HCT116 (cell line): ENCODE results near the gene UBE3B. TPM values are rescaled to one million over a fixed set of nuclear protein-coding genes. Genes with fewer than 3 reads are reported as not detected.

ENCODE experiments used
- ATAC-seq: fragments of 200-7000 bp; cut with Tn5 transposase; 2 replicates; pipeline ENCODE4 v1.9.1; 2020; ENCODE audit warnings: mild to moderate bottlenecking, moderate library complexity
- BruUV-seq: library from RNA; stranded (reverse); fragments of 400-500 nt; replicated peaks from 2 replicates; lab custom pipeline; 2021; lab: Mats Ljungman, UMichigan
- CTCF ChIA-PET: fragments of 300-600 bp; sonication (Branson Sonifier 250); formaldehyde crosslinking; loops from one replicate; lab custom pipeline; 2021; ENCODE audit warnings: antibody characterized with exemption; lab: Charles Lee
- POLR2A ChIA-PET: fragments of 300-600, 350-600 bp; sonication (Branson Sonifier 250); formaldehyde crosslinking; loops from one replicate; lab custom pipeline; 2021; ENCODE audit warnings: antibody characterized with exemption; lab: Charles Lee
- RAD21 ChIA-PET, 2 experiments: fragments of 300-600 bp; sonication (Branson Sonifier 250); formaldehyde crosslinking; loops; one replicate each; lab custom pipeline; 2023; ENCODE audit warnings: low total read pairs in 2 of 2; ENCODE audit not compliant: uncharacterized antibody in 2 of 2, unreplicated experiment in 2 of 2, low non-redundant PET in 1 of 2; lab: Charles Lee
- DNase-seq: peaks from one replicate; pipeline ENCODE4 v3.0.0-alpha.2; 2010; ENCODE audit warnings: low read depth, low spot score
- H2AFZ ChIP-seq: fragments of 200-600 bp; shearing (Covaris generic), sonication (generic); 2 replicates; pipeline ENCODE4 v1.6.1; 2017; ENCODE audit warnings: low read depth, mixed run types, mixed read lengths, antibody characterized with exemption, low read length; ENCODE audit not compliant: poor library complexity, severe bottlenecking
- H3K27ac ChIP-seq: 2 replicates; pipeline ENCODE4 v1.5.1; 2012; ENCODE audit warnings: low read depth, low read length
- H3K27me3 ChIP-seq: fragments of 200-600 bp; sonication (generic); 2 replicates; pipeline ENCODE4 v1.6.1; 2016; ENCODE audit warnings: mixed run types, low read length, mixed read lengths; ENCODE audit not compliant: insufficient read depth
- H3K36me3 ChIP-seq, 2 experiments: fragments of 200-500 bp in 1 of 2; fragments of 200-600 bp in 1 of 2; sonication (Bioruptor generic) in 1 of 2; sonication (generic) in 1 of 2; 2 replicates each; pipeline versions ENCODE4 v1.5.1 to v1.6.1; 2014 to 2016; ENCODE audit warnings: low read length in 2 of 2, inconsistent platforms in 1 of 2, mixed read lengths in 1 of 2, mixed run types in 1 of 2; ENCODE audit not compliant: insufficient read depth in 2 of 2, control insufficient read depth in 1 of 2
- H3K4me1 ChIP-seq, 2 experiments: fragments of 200-600 bp in 1 of 2; sonication (generic) in 1 of 2; 2 replicates each; pipeline versions ENCODE4 v1.5.1 to v1.6.1; 2012 to 2017; ENCODE audit warnings: low read length in 2 of 2, inconsistent platforms in 1 of 2, mild to moderate bottlenecking in 1 of 2, mixed read lengths in 1 of 2, mixed run types in 1 of 2, moderate library complexity in 1 of 2; ENCODE audit not compliant: insufficient read depth in 2 of 2, control insufficient read depth in 1 of 2
- H3K4me2 ChIP-seq: fragments of 200-600 bp; sonication (generic); 2 replicates; pipeline ENCODE4 v1.6.1; 2017; ENCODE audit warnings: mixed run types, low read length, mixed read lengths
- H3K4me3 ChIP-seq, 2 experiments: fragments of 200-600 bp in 1 of 2; sonication (generic) in 1 of 2; replicated peaks in 1 of 2; 2 replicates each; pipeline ENCODE4 v1.5.1; 2011 to 2016; ENCODE audit warnings: low read length in 2 of 2, control low read depth in 1 of 2, low read depth in 1 of 2, mild to moderate bottlenecking in 1 of 2, mixed read lengths in 1 of 2, mixed run types in 1 of 2
- H3K79me2 ChIP-seq: fragments of 200-600 bp; sonication (generic); 2 replicates; pipeline ENCODE4 v1.6.1; 2017; ENCODE audit warnings: mild to moderate bottlenecking, mixed run types, low read length, moderate library complexity, mixed read lengths; ENCODE audit not compliant: insufficient read depth
- H3K9ac ChIP-seq: fragments of 200-600 bp; sonication (generic); 2 replicates; pipeline ENCODE4 v1.6.1; 2016; ENCODE audit warnings: low read length, mixed read lengths
- H3K9me2 ChIP-seq: fragments of 200-600 bp; sonication (generic), shearing (Covaris generic); 2 replicates; pipeline ENCODE4 v1.6.1; 2017; ENCODE audit warnings: mixed run types, mild to moderate bottlenecking, moderate library complexity; ENCODE audit not compliant: insufficient read depth
- H3K9me3 ChIP-seq, 2 experiments: fragments of 200-500 bp in 1 of 2; fragments of 200-600 bp in 1 of 2; sonication (Bioruptor generic) in 1 of 2; sonication (generic) in 1 of 2; 2 replicates each; pipeline ENCODE4 v1.6.1; 2014 to 2017; ENCODE audit warnings: low read length in 2 of 2, mixed read lengths in 2 of 2, inconsistent platforms in 1 of 2, low read depth in 1 of 2, mild to moderate bottlenecking in 1 of 2, mixed run types in 1 of 2, moderate library complexity in 1 of 2; ENCODE audit not compliant: control insufficient read depth in 1 of 2, insufficient read depth in 1 of 2
- H4K20me1 ChIP-seq: fragments of 200-600 bp; sonication (generic), shearing (Covaris generic); 2 replicates; pipeline ENCODE4 v1.6.1; 2017; ENCODE audit warnings: mixed run types, mild to moderate bottlenecking, moderate library complexity; ENCODE audit not compliant: insufficient read depth
- CBX3 ChIP-seq: IDR thresholded peaks from 2 replicates; pipeline ENCODE4 v1.6.1; 2012; ENCODE audit warnings: low read depth
- EGR1 ChIP-seq: IDR thresholded peaks from 2 replicates; pipeline ENCODE4 v1.6.1; 2012; ENCODE audit warnings: low read depth
- FOSL1 ChIP-seq: IDR thresholded peaks from 2 replicates; pipeline ENCODE4 v1.6.1; 2012; ENCODE audit warnings: low read depth
- JUND ChIP-seq: IDR thresholded peaks from 2 replicates; pipeline ENCODE4 v1.6.1; 2012
- POLR2AphosphoS5 ChIP-seq: IDR thresholded peaks from 2 replicates; pipeline ENCODE4 v1.6.1; 2011; ENCODE audit warnings: mild to moderate bottlenecking, low read depth, low read length, moderate library complexity
- RAD21 ChIP-seq: IDR thresholded peaks from 2 replicates; pipeline ENCODE4 v1.6.1; 2012; ENCODE audit warnings: low read depth, mild to moderate bottlenecking
- SRF ChIP-seq: IDR thresholded peaks from 2 replicates; pipeline ENCODE4 v1.6.1; 2012; ENCODE audit warnings: low read depth
- YY1 ChIP-seq: IDR thresholded peaks from 2 replicates; pipeline ENCODE4 v1.6.1; 2011; ENCODE audit warnings: low read length, low read depth, moderate library complexity, mild to moderate bottlenecking; ENCODE audit not compliant: insufficient replicate concordance; ENCODE audit errors: extremely low read depth
- ZBTB33 ChIP-seq: IDR thresholded peaks from 2 replicates; pipeline ENCODE4 v1.6.1; 2011; ENCODE audit warnings: mild to moderate bottlenecking, low read length, moderate library complexity; ENCODE audit not compliant: insufficient replicate concordance; ENCODE audit errors: extremely low read depth
- ZFX ChIP-seq: fragments of 450-650 bp; IDR thresholded peaks from 2 replicates; pipeline ENCODE4 v1.6.1; 2017
- ZNF274 ChIP-seq: fragments of 200-500 bp; sonication (Bioruptor generic); IDR thresholded peaks from 2 replicates; pipeline ENCODE4 v1.6.1; 2014; ENCODE audit warnings: mild to moderate bottlenecking, low read depth, low read length, inconsistent platforms
- intact Hi-C: fragments of 100-400 bp; cut with micrococcal nuclease; formaldehyde crosslinking; loops from 2 replicates; pipeline ENCODE4 v1.10.0; 2022
- total RNA-seq: library from RNA; stranded (reverse); gene quantifications from one replicate; pipeline ENCODE4 v1.2.1, GENCODE V29; 2021; ENCODE audit not compliant: unreplicated experiment
- TF ChIP-seq, protein P1 (sequence below), 3 experiments: fragments of 200-600 bp in 1 of 3; sonication (generic) in 1 of 3; IDR thresholded peaks in 2 of 3; conservative IDR thresholded peaks in 1 of 3; 2 replicates each; pipeline ENCODE4 v1.5.1; 2012 to 2017; ENCODE audit warnings: low read depth in 2 of 3, low read length in 2 of 3, antibody characterized with exemption in 1 of 3, borderline replicate concordance in 1 of 3, control low read depth in 1 of 3, mild to moderate bottlenecking in 1 of 3, mixed read lengths in 1 of 3, mixed run types in 1 of 3, moderate library complexity in 1 of 3; ENCODE audit not compliant: insufficient read depth in 1 of 3
- TF ChIP-seq, protein P2 (sequence below): IDR thresholded peaks from 2 replicates; pipeline ENCODE4 v1.6.1; 2012

The UBE3B gene
- total RNA-seq, 1 experiment from 2014 or later: 28.9 TPM

DNA sequence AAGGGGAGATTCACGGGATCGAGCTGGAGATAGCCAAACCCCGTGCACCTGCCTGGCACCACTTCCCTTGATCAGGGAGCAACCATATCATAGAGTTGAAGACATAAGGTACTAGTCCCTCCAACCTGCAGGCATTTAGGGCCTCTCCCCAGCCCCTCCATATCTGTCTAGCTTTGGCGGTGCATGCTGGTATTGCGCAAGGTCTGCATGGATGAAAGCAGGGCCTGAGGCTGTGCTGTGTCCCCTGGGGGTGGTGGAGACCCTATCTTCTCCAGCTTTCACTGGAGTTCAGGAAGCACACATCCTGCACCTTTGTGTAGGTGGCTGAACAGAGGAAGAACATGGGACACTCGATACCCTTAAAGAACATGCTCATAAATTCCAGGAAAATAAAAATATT lies 47.2 kb upstream of the UBE3B start:
- CTCF ChIA-PET: interaction anchor here (0.8 kb wide), 1 partner anchor 18 kb away, joined by 3 read pairs; no protein-coding TSS in a partner anchor
- no TSS peak for BruUV-seq
- intact Hi-C loops: no loop called here
- Histone ChIP-seq H3K9me3 (peaks cover 0 to 5% of the 10 kb centered on the region in 2 experiments; a peak in 1 of 4 replicates), H3K4me1 (peaks cover 0 to 11% of the 10 kb centered on the region in 2 experiments; a peak in 2 of 4 replicates), H3K36me3 (no peaks in the 10 kb centered on the region), H3K27ac (no peak overlapping the region), H3K79me2 (no peaks in the 10 kb centered on the region), H2AFZ (no peak overlapping the region), H3K9ac (no peak overlapping the region), H3K4me3 (no peak overlapping the region), H3K9me2 (no peaks in the 10 kb centered on the region), H4K20me1 (no peaks in the 10 kb centered on the region), H3K27me3 (no peaks in the 10 kb centered on the region), H3K4me2 (no peak overlapping the region)
- DNase-seq (no peak), ATAC-seq (no peak)
- RAD21 ChIA-PET: no interaction called here
- no peak for TF ChIP-seq ZNF274
- no peak for TF ChIP-seq YY1
- TF ChIP-seq, protein P1, sequence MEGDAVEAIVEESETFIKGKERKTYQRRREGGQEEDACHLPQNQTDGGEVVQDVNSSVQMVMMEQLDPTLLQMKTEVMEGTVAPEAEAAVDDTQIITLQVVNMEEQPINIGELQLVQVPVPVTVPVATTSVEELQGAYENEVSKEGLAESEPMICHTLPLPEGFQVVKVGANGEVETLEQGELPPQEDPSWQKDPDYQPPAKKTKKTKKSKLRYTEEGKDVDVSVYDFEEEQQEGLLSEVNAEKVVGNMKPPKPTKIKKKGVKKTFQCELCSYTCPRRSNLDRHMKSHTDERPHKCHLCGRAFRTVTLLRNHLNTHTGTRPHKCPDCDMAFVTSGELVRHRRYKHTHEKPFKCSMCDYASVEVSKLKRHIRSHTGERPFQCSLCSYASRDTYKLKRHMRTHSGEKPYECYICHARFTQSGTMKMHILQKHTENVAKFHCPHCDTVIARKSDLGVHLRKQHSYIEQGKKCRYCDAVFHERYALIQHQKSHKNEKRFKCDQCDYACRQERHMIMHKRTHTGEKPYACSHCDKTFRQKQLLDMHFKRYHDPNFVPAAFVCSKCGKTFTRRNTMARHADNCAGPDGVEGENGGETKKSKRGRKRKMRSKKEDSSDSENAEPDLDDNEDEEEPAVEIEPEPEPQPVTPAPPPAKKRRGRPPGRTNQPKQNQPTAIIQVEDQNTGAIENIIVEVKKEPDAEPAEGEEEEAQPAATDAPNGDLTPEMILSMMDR (IDR thresholded peaks at IDR 0.05 in 2 of 3, conservative IDR thresholded peaks at IDR 0.05 in 1 of 3; ENCODE audit: borderline replicate concordance in 1 of 3, insufficient read depth in 1 of 3, low read depth in 2 of 3, low read length in 2 of 3): no peak
- no peak for TF ChIP-seq RAD21
- TF ChIP-seq SRF: no peak
- no peak for TF ChIP-seq JUND
- TF ChIP-seq EGR1: no peak
- TF ChIP-seq ZBTB33: no peak
- TF ChIP-seq CBX3: no peak
- no peak for TF ChIP-seq ZFX
- no peak for TF ChIP-seq POLR2AphosphoS5
- TF ChIP-seq, protein P2, sequence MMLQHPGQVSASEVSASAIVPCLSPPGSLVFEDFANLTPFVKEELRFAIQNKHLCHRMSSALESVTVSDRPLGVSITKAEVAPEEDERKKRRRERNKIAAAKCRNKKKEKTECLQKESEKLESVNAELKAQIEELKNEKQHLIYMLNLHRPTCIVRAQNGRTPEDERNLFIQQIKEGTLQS: no peak
- TF ChIP-seq FOSL1: no peak
- POLR2A ChIA-PET: no interaction called here
